Mesothelial cell of epicardium (in vitro differentiated cells): ENCODE data around the gene SCEL. TPM values are rescaled to one million over a fixed set of nuclear protein-coding genes. Genes with fewer than 3 reads are reported as not detected.
"Not testable (repeated sequence)": the region's sequence is repeated elsewhere in the genome, so short reads cannot be mapped to it uniquely, and the experiment has no call there.

Experiments
- DNase-seq, 2 experiments: peaks; one replicate each; pipeline ENCODE4 v3.0.0; 2021; ENCODE audit warnings: low spot score in 2 of 2; ENCODE audit not compliant: unreplicated experiment in 2 of 2
- H3K27ac Mint-ChIP-seq: 2 replicates; pipeline ENCODE4 v1.8.0; 2021; ENCODE audit warnings: mixed read lengths
- H3K27me3 Mint-ChIP-seq: 2 replicates; pipeline ENCODE4 v1.8.0; 2021; ENCODE audit warnings: low read depth, mixed read lengths
- H3K36me3 Mint-ChIP-seq: 2 replicates; pipeline ENCODE4 v1.8.0; 2021; ENCODE audit warnings: mixed read lengths
- H3K4me1 Mint-ChIP-seq: 2 replicates; pipeline ENCODE4 v1.8.0; 2021; ENCODE audit warnings: mixed read lengths
- H3K4me3 Mint-ChIP-seq: 2 replicates; pipeline ENCODE4 v1.8.0; 2021; ENCODE audit warnings: mild to moderate bottlenecking, moderate library complexity, mixed read lengths
- H3K9me3 Mint-ChIP-seq: 2 replicates; pipeline ENCODE4 v1.8.0; 2021; ENCODE audit warnings: mixed read lengths
- total RNA-seq: library from RNA; stranded (reverse); gene quantifications from 3 replicates; pipeline ENCODE4 v1.2.1, GENCODE V29; 2021
- TF ChIP-seq, protein P1 (sequence below): fragments of 200-600 bp; sonication (generic); IDR thresholded peaks from one replicate; pipeline ENCODE4 v1.5.0; 2021; ENCODE audit warnings: antibody characterized with exemption; ENCODE audit not compliant: unreplicated experiment

The SCEL gene
- total RNA-seq, 1 donor from 2014 or later = not detected

DNA sequence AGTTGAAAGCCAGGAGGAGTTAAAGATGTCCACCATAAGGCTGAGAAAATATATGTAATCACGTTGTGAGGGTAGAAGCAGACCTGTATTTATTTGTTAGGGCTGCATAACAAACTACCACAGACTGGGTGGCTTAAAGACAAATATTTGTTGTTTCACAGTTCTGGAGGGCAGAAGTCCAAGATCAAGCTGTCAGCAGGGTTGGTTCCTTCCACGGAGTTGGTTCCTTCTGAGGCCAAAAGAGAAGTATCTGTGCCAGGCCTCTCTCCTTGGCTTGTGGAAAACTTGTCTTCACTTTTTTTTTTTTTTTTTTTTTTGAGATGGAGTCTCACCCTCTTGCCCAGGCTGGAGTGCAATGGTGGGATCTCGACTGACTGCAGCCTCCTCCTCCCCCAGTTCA is 88.3 kb downstream of the SCEL start:
- Mint-ChIP-seq H3K27me3 (peaks cover 31% of the 10 kb centered on the region), H3K4me3 (no peak overlapping the region), H3K4me1 (no peaks in the 10 kb centered on the region), H3K9me3 (no peaks in the 10 kb centered on the region), H3K27ac (no peak overlapping the region), H3K36me3 (no peaks in the 10 kb centered on the region)
- DNase-seq = no peak
- TF ChIP-seq, protein P1, sequence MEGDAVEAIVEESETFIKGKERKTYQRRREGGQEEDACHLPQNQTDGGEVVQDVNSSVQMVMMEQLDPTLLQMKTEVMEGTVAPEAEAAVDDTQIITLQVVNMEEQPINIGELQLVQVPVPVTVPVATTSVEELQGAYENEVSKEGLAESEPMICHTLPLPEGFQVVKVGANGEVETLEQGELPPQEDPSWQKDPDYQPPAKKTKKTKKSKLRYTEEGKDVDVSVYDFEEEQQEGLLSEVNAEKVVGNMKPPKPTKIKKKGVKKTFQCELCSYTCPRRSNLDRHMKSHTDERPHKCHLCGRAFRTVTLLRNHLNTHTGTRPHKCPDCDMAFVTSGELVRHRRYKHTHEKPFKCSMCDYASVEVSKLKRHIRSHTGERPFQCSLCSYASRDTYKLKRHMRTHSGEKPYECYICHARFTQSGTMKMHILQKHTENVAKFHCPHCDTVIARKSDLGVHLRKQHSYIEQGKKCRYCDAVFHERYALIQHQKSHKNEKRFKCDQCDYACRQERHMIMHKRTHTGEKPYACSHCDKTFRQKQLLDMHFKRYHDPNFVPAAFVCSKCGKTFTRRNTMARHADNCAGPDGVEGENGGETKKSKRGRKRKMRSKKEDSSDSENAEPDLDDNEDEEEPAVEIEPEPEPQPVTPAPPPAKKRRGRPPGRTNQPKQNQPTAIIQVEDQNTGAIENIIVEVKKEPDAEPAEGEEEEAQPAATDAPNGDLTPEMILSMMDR = no peak

- H3K4me3 Mint-ChIP-seq = no peak overlapping the region
- H3K4me1 Mint-ChIP-seq = no peaks in the 10 kb centered on the region
Measured at GRCh38 chr13:77628170-77628569, 92.7 kb downstream of the SCEL start.

DNA sequence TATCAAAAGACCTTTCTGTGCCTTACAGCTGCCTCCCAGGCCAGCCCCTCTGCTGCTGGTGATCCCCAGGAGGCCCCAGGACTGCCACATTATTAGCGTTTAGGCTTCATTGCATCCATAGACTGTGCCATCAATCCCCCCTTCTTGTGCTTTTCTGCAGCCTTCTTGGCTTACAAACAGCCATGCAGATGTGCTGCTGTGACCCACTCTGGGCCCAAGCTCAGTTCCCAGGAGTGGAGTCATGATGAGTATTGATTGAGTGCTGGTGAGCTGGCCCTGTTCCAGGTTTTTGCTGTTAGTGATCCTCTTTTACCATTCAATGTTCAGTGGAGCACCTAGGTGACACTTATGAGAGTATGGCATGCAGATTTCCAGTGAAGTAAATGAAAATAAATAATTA is 102.1 kb downstream of the SCEL start:
- Mint-ChIP-seq H3K4me3 (no peak overlapping the region), H3K36me3 (no peaks in the 10 kb centered on the region), H3K27ac (no peak overlapping the region), H3K9me3 (no peaks in the 10 kb centered on the region), H3K27me3 (peaks cover 13% of the 10 kb centered on the region), H3K4me1 (no peaks in the 10 kb centered on the region)
- TF ChIP-seq, protein P1 = no peak
- no peak for DNase-seq

More at GRCh38 chr13:77628170-77628569, 92.7 kb downstream of the SCEL start:
- no peaks in the 10 kb centered on the region for H3K36me3 Mint-ChIP-seq
- no peak for DNase-seq
- no peaks in the 10 kb centered on the region for H3K9me3 Mint-ChIP-seq
- TF ChIP-seq, protein P1 = no peak
- no peak overlapping the region for H3K27ac Mint-ChIP-seq
- peaks cover 12% of the 10 kb centered on the region for H3K27me3 Mint-ChIP-seq

DNA sequence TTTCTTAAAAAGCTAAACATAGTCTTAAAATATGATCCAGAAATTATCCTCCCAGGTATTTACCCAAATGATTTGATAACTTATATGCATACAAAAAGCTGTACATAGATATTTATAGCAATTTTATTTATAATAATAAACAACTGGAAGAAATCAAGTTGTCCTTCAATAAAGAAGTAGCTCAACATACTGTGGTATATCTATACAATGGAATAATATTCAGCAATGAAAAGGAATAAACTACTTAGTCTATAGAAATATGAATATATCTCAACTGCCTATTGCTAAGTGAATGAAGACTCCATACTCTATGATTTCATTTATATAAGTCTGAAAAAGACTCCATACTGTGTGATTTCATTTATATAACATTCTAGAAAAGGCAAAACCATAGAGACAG is 114.9 kb downstream of the SCEL start:
- no peak for DNase-seq
- peaks cover 11% of the 10 kb centered on the region for H3K9me3 Mint-ChIP-seq
- H3K36me3 Mint-ChIP-seq = no peaks in the 10 kb centered on the region
- H3K4me3 Mint-ChIP-seq = no peak overlapping the region
- peaks cover 14% of the 10 kb centered on the region for H3K27me3 Mint-ChIP-seq
- TF ChIP-seq, protein P1 = no peak
- H3K27ac Mint-ChIP-seq = no peak overlapping the region
- H3K4me1 Mint-ChIP-seq = peaks cover 2% of the 10 kb centered on the region

GRCh38 chr13:77653301-77653700 is 117.8 kb downstream of the SCEL start:
- no peaks in the 10 kb centered on the region for H3K36me3 Mint-ChIP-seq
- TF ChIP-seq, protein P1 = no peak
- H3K4me1 Mint-ChIP-seq = peaks cover 2% of the 10 kb centered on the region

GRCh38 chr13:77660016-77660415 is 124.5 kb downstream of the SCEL start:
- H3K9me3 Mint-ChIP-seq = peaks cover 13% of the 10 kb centered on the region
- not testable (repeated sequence) for H3K27me3 Mint-ChIP-seq, H3K4me3 Mint-ChIP-seq, H3K4me1 Mint-ChIP-seq, H3K27ac Mint-ChIP-seq, DNase-seq, H3K36me3 Mint-ChIP-seq

More at GRCh38 chr13:77653301-77653700, 117.8 kb downstream of the SCEL start:
- Mint-ChIP-seq H3K27me3 (peaks cover 10% of the 10 kb centered on the region), H3K9me3 (peaks cover 24% of the 10 kb centered on the region), H3K4me3 (no peak overlapping the region), H3K27ac (no peak overlapping the region)
- no peak for DNase-seq
